22Rv1 (cell line): Measurements from ENCODE around the gene STX4.

Source experiments
- H3K27ac ChIP-seq: fragments of 450-650 bp; 2 replicates; pipeline ENCODE4 v1.5.1; 2017
- ZFX ChIP-seq: fragments of 450-650 bp; IDR thresholded peaks from 2 replicates; pipeline ENCODE4 v1.6.1; 2017; ENCODE audit warnings: antibody characterized with exemption, borderline replicate concordance
- TF ChIP-seq, protein P1 (sequence below): fragments of 450-650 bp; IDR thresholded peaks from 2 replicates; pipeline ENCODE4 v1.5.1; 2017; ENCODE audit warnings: mild to moderate bottlenecking

STX4 gene

DNA sequence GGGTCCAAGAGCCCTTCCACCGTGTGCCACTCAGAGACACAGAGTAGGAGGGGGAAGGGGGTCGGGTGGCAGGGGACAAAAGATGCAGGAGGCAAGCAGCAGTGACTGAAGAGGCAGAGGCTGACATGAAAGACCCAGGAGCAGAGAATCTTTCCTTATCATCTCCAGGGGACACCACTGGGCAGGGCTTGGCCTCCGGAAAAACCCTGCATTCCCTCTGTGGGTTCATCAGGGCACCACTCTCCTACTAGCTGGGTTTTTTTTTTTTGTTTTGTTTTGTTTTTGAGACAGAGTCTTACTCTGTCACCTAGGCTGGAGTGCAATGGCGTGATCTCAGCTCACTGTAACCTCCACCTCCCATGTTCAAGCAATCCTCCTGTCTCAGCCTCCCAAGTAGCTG, 2.1 kb upstream of the STX4 start:
- no peak overlapping the region for H3K27ac ChIP-seq
- TF ChIP-seq, protein P1, sequence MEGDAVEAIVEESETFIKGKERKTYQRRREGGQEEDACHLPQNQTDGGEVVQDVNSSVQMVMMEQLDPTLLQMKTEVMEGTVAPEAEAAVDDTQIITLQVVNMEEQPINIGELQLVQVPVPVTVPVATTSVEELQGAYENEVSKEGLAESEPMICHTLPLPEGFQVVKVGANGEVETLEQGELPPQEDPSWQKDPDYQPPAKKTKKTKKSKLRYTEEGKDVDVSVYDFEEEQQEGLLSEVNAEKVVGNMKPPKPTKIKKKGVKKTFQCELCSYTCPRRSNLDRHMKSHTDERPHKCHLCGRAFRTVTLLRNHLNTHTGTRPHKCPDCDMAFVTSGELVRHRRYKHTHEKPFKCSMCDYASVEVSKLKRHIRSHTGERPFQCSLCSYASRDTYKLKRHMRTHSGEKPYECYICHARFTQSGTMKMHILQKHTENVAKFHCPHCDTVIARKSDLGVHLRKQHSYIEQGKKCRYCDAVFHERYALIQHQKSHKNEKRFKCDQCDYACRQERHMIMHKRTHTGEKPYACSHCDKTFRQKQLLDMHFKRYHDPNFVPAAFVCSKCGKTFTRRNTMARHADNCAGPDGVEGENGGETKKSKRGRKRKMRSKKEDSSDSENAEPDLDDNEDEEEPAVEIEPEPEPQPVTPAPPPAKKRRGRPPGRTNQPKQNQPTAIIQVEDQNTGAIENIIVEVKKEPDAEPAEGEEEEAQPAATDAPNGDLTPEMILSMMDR, result no peak
- no peak for TF ChIP-seq ZFX

DNA sequence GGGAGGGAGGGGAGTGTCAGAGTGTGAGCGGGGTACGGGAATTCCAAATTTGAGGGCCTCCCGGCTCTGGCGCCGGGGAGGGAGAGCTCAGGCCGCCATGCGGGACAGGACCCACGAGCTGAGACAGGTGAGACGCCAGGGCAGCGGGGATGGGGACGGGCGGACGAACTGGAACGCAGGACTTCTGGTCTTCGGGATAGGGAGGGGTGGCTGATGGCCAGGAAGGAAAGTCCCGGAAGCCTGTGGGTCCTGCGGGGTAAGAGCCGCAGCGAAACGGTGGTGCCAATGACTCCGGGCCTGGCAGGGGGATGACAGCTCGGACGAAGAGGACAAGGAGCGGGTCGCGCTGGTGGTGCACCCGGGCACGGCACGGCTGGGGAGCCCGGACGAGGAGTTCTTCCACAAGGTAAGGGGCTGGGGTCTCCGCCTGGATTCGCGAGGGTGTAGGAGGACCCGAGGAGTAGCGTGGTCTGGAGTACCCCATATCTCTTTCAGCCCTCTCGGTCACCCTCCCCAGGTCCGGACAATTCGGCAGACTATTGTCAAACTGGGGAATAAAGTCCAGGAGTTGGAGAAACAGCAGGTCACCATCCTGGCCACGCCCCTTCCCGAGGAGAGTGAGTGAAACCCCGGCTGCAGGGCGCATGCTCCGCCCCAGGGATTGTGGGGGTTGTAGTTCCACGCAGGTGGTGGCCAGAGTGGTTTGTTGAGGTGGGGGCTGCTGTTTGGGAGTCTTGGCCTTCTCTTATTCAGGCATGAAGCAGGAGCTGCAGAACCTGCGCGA, 543 bp downstream of the STX4 start:
- H3K27ac ChIP-seq, result peak overlapping the region; percentile 75
- TF ChIP-seq ZFX, result no peak
- TF ChIP-seq, protein P1, result no peak

DNA sequence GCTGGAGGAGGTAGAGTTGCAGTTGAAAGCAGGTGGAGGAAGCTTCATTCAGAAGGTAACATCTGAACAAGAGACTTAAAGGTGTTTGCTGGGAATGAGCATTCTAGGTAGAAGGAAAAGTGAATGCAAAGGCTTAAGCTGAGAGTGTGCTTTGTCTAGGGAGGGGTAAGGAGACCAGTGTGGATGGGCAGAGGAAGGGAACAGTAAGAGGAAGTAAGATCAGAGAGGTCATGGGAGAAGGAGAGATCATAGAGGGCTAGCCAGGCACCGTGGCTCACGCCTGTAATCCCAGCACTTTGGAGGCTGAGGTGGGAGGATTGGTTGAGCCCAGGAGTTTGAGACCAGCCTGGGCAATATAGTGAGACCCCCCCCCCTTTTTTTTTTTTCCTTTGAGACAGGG, 3.3 kb downstream of the STX4 start:
- TF ChIP-seq, protein P1, result no peak
- no peak for TF ChIP-seq ZFX
- H3K27ac ChIP-seq, result no peak overlapping the region

DNA sequence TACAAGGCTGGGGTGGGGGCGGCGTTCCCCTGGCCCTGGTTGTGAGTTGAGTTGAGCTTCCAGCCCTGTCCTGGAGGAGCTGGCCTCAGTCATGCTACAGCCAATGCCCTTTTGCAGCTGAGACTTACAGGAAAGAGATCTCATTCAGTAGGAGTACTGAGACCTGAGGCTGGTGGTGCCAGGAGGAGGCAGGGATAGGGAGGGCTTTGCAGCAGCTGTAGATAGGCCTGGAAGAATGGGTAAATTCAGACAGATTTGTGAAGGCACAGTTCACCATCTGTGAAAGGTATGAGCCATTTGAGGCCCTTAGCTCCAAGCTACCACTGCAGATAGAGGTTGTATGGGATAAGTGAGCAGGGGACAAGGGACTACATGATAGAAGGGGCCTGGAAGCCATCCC, 5.6 kb downstream of the STX4 start:
- no peak overlapping the region for H3K27ac ChIP-seq
- no peak for TF ChIP-seq ZFX
- TF ChIP-seq, protein P1, result no peak

DNA sequence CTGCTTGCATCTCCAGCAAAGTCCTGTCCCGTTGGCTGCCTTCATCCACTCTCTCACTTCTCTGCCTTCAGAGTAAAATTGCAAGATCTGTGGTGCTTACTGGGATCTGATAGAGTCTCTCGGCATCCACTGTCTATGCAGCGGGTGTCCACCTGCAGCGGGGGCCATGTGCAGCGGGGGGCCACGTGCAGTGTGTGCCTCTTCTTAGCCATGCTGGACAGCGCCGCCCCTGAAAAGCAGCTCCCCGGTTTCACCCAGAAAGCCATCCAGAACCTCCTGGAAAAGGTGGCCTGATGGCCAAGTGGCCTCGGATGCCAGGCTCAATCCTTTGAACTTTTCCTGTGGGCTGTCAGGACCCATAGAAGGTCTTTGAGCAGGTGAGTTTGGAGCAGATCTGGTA, 9.5 kb downstream of the STX4 start:
- no peak overlapping the region for H3K27ac ChIP-seq
- TF ChIP-seq, protein P1, result no peak
- TF ChIP-seq ZFX, result no peak

DNA sequence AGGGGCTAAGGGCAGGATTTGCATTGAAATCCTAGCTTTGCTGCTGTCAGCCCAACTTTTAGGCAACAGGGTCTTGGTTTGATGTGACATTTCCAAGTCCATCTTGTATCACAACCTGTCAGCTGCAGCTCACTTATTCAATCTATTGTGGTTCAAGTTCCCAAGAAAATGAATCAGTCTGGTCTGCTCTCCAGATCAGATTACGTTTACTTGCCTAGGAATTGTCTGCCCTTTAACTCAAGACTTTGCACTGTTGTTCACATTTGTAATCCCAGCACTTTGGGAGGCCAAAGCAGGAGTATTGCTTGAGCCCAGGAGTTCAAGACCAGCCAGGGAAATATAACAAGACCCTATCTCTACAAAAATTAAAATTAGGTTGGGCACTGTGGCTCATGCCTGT, 10.0 kb downstream of the STX4 start:
- no peak for TF ChIP-seq ZFX
- TF ChIP-seq, protein P1, result no peak
- no peak overlapping the region for H3K27ac ChIP-seq

DNA sequence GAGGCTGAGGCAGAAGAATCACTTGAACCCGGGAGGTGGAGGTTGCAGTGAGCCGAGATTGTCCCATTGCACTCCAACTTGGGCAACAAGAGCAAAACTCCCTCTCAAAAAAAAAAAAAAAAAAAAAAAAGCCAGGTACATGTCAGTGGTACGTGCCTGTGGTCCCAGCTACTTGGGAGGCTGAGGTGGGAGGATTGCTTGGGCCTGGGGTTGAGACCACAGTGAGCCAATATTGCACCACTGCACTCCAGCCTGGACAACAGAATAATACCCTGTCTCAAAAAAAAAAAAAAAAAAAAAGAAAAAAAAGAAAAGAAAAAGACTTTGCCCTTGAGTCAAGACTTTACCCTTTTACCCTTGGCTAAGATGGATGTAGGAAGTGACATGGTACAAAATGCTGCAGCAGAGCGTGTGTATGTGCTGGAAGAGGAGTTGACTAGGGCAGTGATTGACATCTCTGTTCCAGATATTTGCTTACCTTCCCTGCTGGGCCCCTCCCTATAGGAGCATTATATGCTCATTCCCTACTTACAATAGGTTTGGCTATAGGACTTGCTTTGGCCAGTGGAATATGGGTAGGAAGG, 10.6 kb downstream of the STX4 start:
- TF ChIP-seq ZFX, result no peak
- TF ChIP-seq, protein P1, result no peak
- H3K27ac ChIP-seq, result no peak overlapping the region
